Measurements from ENCODE around the gene CD1B. TPM values are rescaled to one million over a fixed set of nuclear protein-coding genes. Genes with fewer than 3 reads are reported as not detected.
"Not testable (repeated sequence)": the region's sequence is repeated elsewhere in the genome, so short reads cannot be mapped to it uniquely, and the experiment has no call there.

Gene CD1B
- polyA plus RNA-seq, 3 donors, result not detected

DNA sequence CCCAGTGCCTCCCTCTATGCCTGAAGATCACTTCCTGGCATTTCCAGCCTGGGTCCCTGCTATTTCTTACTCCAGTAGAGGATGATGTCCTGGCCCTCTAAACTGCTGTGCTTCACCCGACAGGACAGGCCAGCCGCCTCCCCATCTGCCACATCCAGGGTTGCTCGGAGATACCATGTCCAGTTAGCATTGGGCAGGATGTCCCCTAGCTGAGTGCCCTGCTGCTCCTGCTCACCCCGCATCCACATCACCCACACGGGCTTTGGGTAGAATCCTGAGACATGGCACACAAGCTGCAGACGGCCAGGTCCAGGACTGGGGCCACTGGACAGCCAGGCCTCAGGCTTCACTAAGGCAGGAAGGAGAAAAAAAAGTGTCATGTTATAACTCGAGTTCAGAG is 2.0 kb downstream of the CD1B start:
- DNase-seq, result no peak

DNA sequence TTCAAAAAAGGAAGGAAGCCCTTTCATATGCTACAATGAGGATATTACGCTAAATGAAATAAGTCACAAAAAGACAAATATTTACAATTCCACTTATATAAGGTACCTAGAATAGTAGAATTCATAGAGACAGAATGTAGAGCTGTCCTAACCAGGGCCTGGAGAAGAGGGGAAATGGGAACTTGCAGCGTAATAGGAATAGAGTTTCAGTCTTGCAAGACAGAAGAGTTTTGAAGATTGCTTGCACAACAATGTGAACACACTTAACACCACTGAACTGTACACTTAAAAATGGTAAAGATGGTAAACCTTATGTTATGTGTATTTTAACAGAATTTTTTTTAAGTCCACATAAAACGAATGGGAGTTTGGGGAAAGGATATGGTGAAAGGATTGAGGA is 2.9 kb downstream of the CD1B start:
- DNase-seq, result no peak

DNA sequence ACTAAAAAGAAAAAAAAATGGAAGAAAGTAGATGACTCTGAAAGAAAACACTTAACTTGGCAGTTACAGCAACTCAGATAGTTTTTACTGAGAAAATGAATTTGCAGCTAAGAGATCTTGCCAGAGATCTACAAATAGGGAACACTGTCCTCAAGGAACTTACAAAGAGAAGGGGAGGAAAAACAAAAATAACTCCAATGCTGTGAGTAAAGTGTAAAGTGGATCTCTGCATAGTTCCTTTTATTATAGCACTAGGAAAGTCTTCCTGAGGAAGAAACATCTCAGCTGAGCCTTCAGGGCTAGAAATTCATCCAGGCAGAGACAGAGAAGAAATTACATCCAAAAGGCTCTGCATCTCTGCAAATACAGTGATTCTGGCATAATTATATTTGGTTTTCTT is 3.9 kb downstream of the CD1B start:
- DNase-seq, result no peak

DNA sequence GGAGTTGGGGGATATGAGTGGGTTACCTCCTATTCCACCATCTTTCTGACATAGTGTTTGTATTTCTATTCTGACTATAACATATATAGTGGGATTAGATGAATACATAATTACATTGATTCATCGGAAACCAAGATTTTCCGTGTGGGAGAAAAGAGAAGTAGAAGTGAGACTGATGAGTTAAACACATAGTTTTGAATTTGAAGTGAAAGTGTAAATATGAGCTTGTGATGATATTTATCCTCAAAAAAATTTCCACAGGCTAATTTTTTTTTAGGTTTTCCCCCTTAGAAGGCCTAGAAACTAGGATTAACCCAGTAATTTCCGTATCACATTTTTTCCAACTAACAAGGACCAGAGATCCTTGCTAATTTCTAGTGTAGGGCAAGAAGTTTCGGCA is 6.9 kb downstream of the CD1B start:
- DNase-seq, result no peak

DNA sequence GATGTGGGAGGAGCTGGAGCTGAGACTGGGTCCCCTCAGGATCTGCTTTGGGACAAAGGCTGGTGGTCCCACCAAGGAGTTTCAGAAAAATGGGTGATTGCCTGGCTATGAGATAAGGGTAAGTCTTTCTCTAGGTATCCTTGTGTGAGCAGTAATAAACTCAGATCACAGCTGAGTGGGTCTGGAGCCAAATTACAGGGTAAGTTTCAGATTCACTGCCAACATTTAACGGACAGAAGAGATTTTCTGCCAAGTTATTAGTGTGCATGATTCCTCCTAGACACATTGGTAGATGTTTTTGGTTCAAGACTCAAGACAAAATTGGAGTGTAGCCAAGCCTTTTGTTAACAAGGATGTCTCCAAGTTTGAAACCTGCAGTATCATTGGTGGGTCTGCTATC is 7.5 kb downstream of the CD1B start:
- DNase-seq, result no peak

DNA sequence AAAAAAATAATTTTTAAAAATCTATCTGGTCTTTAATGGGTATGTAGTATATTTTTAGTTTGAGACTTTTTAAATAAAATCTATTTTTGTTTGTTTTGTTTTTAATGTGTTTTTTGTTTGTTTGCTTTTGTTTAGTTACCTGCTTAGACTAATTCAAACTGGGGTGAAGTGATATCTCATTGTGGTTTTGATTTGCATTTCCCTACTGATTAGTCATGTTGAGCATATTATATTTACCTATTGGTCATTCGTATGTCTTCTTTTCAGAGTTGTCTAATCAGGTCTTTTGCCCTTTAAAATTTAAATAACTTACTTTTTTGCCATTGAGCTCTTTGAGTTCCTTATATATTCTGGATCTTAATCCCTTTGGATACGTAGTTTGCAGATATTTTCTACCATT is 20.3 kb downstream of the CD1B start:
- DNase-seq, result no peak

DNA sequence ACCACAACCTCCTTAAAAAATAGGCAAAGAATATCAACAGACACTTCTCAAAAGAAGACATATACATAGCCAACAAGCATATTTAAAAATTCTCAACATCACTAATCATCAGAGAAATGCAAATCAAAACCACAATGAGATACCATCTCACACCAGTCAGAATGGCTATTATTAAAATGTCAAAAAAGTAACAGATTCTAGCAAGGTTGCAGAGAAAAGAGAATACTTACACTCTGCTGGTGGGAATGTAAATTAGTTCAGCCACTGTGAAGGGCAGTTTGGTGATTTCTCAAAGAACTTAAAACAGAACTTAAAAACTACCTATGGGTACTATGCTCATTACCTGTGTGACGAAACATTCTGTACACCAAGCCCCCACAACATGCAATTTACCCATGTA is 20.7 kb downstream of the CD1B start:
- DNase-seq, result no peak

DNA sequence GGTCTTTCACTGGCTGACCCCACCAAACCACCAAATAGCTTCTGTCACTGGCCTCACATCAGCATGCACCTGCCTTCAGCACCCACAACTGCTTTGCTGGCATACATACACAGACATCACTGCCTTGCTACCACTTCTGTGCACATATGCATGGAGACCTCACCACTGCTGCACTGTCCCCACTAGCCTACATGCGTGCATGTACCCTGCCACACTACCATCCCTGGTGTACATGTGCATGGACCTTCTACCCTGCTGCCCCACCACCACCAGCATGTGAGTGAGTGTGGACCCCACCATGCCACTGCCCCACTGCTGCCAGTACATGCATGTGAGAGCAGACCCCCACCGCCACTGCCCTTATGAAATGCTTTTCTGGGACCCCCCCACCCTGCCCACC is 35.5 kb downstream of the CD1B start:
- DNase-seq, result no peak

DNA sequence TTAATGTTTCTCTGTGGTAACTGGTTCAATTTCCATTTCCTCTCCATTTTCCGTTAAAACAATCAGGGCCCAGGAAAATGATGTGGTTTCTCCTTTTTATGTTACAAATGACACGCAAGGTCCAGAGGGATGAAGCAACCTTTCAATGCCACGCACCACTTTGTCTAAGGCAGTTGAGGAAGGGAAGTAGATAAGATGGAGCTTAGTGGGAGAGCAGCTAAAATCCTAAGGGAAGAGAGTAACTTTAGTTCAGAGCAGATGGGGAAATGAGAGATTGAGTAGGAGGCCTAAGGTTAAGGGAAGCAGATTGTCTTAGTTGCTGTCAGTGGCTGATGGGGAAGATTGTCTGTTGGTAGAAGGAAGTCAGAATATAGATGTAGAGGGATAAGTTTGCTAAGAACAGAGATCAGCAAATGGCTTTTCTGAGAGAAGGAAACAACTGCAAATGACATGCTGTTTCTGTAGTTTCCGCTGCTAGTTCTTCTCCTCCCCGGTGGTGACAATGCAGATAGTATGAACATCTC is 40.9 kb downstream of the CD1B start:
- no peak for DNase-seq

DNA sequence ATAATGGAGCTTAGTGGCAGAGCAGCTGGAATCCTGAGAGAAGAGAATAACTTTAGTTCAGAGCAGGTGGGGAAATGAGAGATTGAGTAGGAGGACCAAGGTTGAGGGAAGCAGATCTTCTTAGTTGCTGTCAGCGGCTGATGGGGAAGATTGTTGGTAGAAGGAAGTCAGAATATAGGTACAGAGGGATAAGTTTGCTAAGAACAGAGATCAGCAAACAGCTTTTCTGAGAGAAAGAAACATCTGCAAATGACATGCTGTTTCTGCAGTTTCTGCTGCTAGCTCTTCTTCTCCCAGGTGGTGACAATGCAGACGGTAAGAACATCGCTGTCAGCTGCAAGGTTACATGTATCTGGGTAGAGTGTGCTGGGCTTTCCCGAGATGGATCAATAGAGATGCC is 41.5 kb downstream of the CD1B start, which contains the start of gene CD1C:
CD1C (plus strand) TSS at position 113 of the 400 bp plus-strand sequence; CDS start at position 255, 142 bp downstream.
- DNase-seq, result no peak

DNA sequence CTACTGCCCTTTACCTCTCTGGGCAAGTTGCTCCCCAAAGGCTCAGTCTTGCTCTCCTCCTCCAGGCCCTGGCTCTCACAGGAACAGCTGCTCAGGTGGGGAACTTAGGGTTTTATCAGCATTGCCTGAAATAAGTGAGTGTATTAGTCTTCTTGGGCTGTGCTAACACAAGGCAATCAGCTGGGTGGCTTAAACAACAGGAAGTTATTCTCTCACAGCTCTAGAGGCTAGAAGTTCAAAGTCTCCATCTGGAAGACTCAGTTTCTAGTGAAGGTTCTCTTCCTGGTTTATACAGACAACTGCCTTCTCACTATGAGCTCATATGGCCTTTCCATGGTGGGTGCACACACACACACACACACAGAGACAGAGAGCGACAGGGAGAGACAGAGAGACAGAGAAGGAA is 44.4 kb downstream of the CD1B start:
- no peak for DNase-seq

DNA sequence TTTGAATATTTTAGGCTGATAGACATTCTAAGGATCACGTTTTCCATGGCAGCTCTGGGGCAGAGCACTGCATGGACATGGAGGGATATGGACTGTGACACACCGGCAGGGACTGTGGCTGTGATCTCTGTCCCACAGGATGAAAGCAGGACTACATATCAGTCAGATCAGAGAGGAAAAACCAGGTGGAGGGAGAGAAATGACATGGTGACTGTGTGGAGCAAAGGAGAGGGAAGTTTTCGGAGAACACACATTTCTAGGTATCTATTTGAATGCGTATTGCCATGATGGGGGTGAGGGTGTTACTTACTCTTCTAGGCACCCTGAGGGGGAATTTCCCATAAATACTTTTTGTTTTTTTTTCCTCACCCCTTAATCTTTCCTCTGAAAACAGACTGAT is 44.8 kb downstream of the CD1B start:
- DNase-seq, result no peak

DNA sequence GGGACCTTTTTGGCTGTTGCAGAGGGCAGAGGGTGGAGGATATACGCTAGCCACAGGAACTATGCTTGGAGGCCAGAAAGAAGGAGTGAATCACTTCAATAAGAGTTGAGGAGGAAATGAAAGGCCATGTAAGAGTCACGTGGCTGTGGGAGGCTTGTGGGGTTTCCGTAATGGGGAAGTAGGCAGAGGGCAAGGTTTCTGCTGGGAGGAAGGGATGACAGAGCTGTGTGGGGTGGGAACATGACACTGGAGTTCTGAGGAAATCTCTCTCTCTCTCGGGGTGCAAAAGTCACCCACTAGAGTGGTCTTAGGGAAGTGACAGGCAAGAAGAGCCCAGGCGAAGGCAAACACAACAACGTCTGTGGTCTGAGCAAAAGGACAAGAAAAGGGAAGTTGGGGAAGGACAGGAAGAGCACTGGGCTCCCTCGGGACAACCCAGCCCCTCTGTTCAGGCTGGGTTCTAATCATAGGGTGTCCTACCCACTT is 45.5 kb downstream of the CD1B start:
- peak; percentile 4 for DNase-seq

DNA sequence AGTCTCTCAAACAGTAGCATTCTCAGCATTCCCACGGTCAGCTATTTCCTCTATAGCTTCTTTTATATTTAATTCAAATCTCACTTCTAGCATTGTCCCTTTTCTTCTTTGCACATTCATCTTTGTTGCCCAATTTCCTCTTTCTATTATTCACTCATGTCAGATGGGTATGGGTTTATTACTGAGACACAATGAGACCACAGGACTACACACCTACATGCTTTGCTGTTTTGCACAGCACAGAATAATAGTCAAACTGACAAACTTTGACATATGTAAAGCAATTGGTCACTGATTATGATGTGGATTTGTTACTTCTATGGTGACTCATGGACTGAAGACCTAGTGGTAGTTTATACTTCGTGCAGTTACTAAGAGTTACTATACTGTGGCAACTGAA is 47.4 kb downstream of the CD1B start:
- no peak for DNase-seq

DNA sequence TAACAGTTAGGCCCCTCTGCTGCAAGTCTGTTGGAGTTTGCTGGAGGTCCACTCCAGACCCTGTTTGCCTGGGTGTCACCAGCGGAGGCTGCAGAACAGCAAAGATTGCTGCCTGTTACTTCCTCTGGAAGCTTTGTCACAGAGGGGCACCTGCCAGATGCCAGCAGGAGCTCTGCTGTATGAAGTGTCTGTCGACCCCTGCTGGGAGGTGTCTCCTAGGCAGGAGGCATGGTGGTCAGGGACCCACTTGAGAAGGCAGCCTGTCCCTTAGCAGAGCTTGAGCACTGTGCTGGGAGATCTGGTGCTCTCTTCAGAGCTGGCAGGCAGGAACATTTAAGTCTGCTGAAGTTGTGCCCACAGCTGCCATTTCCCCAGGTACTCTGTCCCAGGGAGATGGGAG is 48.9 kb downstream of the CD1B start:
- not testable (repeated sequence) for DNase-seq

Other genes starting within 250 kb of the CD1B start
- 1 to 10 TPM; 4.7 to 6.8 (median 5.7) TPM for gene CD1D, start 150.6 kb downstream of the CD1B start, polyA plus RNA-seq (ENCODE audit: insufficient read length in 3 of 3)
- gene CD1A, start 77.1 kb downstream of the CD1B start, polyA plus RNA-seq (ENCODE audit: insufficient read length in 3 of 3), result not detected
- gene CD1C, start 41.6 kb downstream of the CD1B start, polyA plus RNA-seq (ENCODE audit: insufficient read length in 3 of 3), result 1 to 10 TPM in 1 of 3 donors, under 1 TPM in 2; 0.60 to 1.4 (median 0.87) TPM
- under 1 TPM in 1 of 3 donors, not detected in 2; 0.17 TPM for gene CD1E, start 22.4 kb upstream of the CD1B start, polyA plus RNA-seq (ENCODE audit: insufficient read length in 3 of 3)
- not detected for gene OR10T2, start 67.9 kb upstream of the CD1B start, polyA plus RNA-seq (ENCODE audit: insufficient read length in 3 of 3)
- not detected for gene OR10K2, start 94.7 kb upstream of the CD1B start, polyA plus RNA-seq (ENCODE audit: insufficient read length in 3 of 3)
- under 1 TPM in 2 of 3 donors, not detected in 1; 0.03 to 0.06 TPM for gene OR10K1, start 130.3 kb upstream of the CD1B start, polyA plus RNA-seq (ENCODE audit: insufficient read length in 3 of 3)
- gene OR10R2, start 140.7 kb upstream of the CD1B start, polyA plus RNA-seq (ENCODE audit: insufficient read length in 3 of 3), result not detected
- not detected for gene OR6Y1, start 222.9 kb upstream of the CD1B start, polyA plus RNA-seq (ENCODE audit: insufficient read length in 3 of 3)
- gene OR6P1, start 239.0 kb upstream of the CD1B start, polyA plus RNA-seq (ENCODE audit: insufficient read length in 3 of 3), result not detected
- gene OR10X1, start 248.4 kb upstream of the CD1B start, polyA plus RNA-seq (ENCODE audit: insufficient read length in 3 of 3), result not detected

All from renal pelvis (tissue), 4 donors.